Measurements from ENCODE around the gene HCFC1R1. TPM values are rescaled to one million over a fixed set of nuclear protein-coding genes. Genes with fewer than 3 reads are reported as not detected.

The HCFC1R1 gene
- total RNA-seq, 1 experiment from 2014 or later, result 60.0 TPM

DNA sequence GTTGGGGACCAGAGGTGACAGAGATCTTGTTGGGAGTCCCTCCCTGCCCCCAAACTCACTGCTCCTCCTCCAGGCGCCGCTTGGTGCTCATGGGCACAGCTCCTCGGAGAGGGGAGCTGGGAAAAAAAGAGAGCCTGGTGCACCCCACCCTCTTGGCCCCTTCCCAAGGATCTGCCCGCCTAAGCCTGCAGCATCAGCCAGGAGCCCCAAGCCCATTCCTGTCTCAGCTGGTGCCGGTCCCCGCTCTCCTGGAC, 400 bp downstream of the HCFC1R1 start:
- ChIA-PET POLR2A (interaction anchor here (0.7 to 8.2 kb wide), 11 partner anchors 8 to 868 kb away, joined by 3 to 188 read pairs (median 6); partner anchors contain the start of genes KREMEN2, TRAF7 and ZNF213), CTCF (interaction anchor here (1.1 to 6.1 kb wide), 5 partner anchors 8 to 19 kb away, joined by 3 to 39 read pairs (median 4); partner anchors contain the start of gene CLDN9), RAD21 (ENCODE audit: low non-redundant PET in 1 of 2, low total read pairs in 2 of 2, uncharacterized antibody in 2 of 2, unreplicated experiment in 2 of 2) (interaction anchor here in 1 of 2 experiments (1.0 kb wide), 1 partner anchor 20 kb away, joined by 3 read pairs; no protein-coding TSS in a partner anchor)
- no TSS peak for BruUV-seq (replicated peaks)
- DNase-seq (ENCODE audit: low read depth, low spot score), result peak; percentile 73
- Histone ChIP-seq H3K27me3 (ENCODE audit: insufficient read depth, low read length) (no peaks in the 10 kb centered on the region), H3K9me2 (ENCODE audit: insufficient read depth) (no peaks in the 10 kb centered on the region), H3K79me2 (ENCODE audit: insufficient read depth, low read length) (peaks cover 26% of the 10 kb centered on the region; the same call in 1 of the 2 replicates), H3K4me2 (ENCODE audit: low read length) (peak overlapping the region; percentile 86), H3K9ac (ENCODE audit: low read length) (peak overlapping the region; percentile 99), H3K4me3 (replicated peaks in 1 of 2; ENCODE audit: low read depth in 1 of 2, low read length in 2 of 2) (peak overlapping the region; percentile 94 to 95), H4K20me1 (ENCODE audit: insufficient read depth) (no peaks in the 10 kb centered on the region), H3K36me3 (ENCODE audit: control insufficient read depth in 1 of 2, insufficient read depth in 2 of 2, low read length in 2 of 2) (peaks cover 8 to 32% of the 10 kb centered on the region in 2 experiments; a peak in 2 of 4 replicates), H2AFZ (ENCODE audit: low read depth, low read length, poor library complexity, severe bottlenecking) (no peak overlapping the region), H3K27ac (ENCODE audit: low read depth, low read length) (peak overlapping the region; percentile 100), H3K4me1 (ENCODE audit: control insufficient read depth in 1 of 2, insufficient read depth in 2 of 2, low read length in 2 of 2) (peaks cover 26 to 64% of the 10 kb centered on the region in 2 experiments), H3K9me3 (ENCODE audit: control insufficient read depth in 1 of 2, insufficient read depth in 1 of 2, low read depth in 1 of 2, low read length in 2 of 2) (no peaks in the 10 kb centered on the region)
- intact Hi-C loops (cut with micrococcal nuclease), result loop anchor here (5.0 kb wide), 2 partner anchors 41 to 866 kb away; partner anchors contain the start of genes PKMYT1 and TRAF7
- no peak for TF ChIP-seq FOSL1 (IDR thresholded peaks at IDR 0.05; ENCODE audit: low read depth)
- no peak for TF ChIP-seq YY1 (IDR thresholded peaks at IDR 0.05; ENCODE audit: extremely low read depth, insufficient replicate concordance, low read depth, low read length)
- TF ChIP-seq RAD21 (IDR thresholded peaks at IDR 0.05; ENCODE audit: low read depth), result no peak
- no peak for TF ChIP-seq SIN3A (IDR thresholded peaks at IDR 0.05; ENCODE audit: low read depth)
- no peak for TF ChIP-seq EZH2 (IDR thresholded peaks at IDR 0.05)
- TF ChIP-seq CBX3 (IDR thresholded peaks at IDR 0.05; ENCODE audit: low read depth), result no peak
- TF ChIP-seq EGR1 (IDR thresholded peaks at IDR 0.05; ENCODE audit: low read depth), result no peak
- no peak for TF ChIP-seq CEBPB (IDR thresholded peaks at IDR 0.05; ENCODE audit: low read depth)
- ATAC-seq, result peak; percentile 23

- peak overlapping the region; percentile 99 for H3K9ac ChIP-seq (ENCODE audit: low read length)
- peak; percentile 0 for ATAC-seq
- intact Hi-C loops (cut with micrococcal nuclease), result loop anchor here (5.0 kb wide), 2 partner anchors 41 to 866 kb away; partner anchors contain the start of genes PKMYT1 and TRAF7
- TSS peak; percentile 53 for BruUV-seq (replicated peaks)
- H3K27ac ChIP-seq (ENCODE audit: low read depth, low read length), result peak overlapping the region; percentile 100
- no peak for DNase-seq (ENCODE audit: low read depth, low spot score)
- no peaks in the 10 kb centered on the region for H3K9me2 ChIP-seq (ENCODE audit: insufficient read depth)
- H2AFZ ChIP-seq (ENCODE audit: low read depth, low read length, poor library complexity, severe bottlenecking), result no peak overlapping the region
- H3K36me3 ChIP-seq (ENCODE audit: control insufficient read depth in 1 of 2, insufficient read depth in 2 of 2, low read length in 2 of 2), result peaks cover 8 to 32% of the 10 kb centered on the region in 2 experiments; a peak in 2 of 4 replicates
- H3K79me2 ChIP-seq (ENCODE audit: insufficient read depth, low read length), result peaks cover 26% of the 10 kb centered on the region; the same call in 1 of the 2 replicates
- H3K9me3 ChIP-seq (ENCODE audit: control insufficient read depth in 1 of 2, insufficient read depth in 1 of 2, low read depth in 1 of 2, low read length in 2 of 2), result no peaks in the 10 kb centered on the region
- no peaks in the 10 kb centered on the region for H4K20me1 ChIP-seq (ENCODE audit: insufficient read depth)
- CTCF ChIA-PET, result interaction anchor here (1.1 to 6.1 kb wide), 7 partner anchors 9 to 40 kb away, joined by 3 to 39 read pairs (median 5); partner anchors contain the start of gene CLDN9
- H3K4me3 ChIP-seq (replicated peaks in 1 of 2; ENCODE audit: low read depth in 1 of 2, low read length in 2 of 2), result peak overlapping the region; percentile 94 to 95
- RAD21 ChIA-PET (ENCODE audit: low non-redundant PET in 1 of 2, low total read pairs in 2 of 2, uncharacterized antibody in 2 of 2, unreplicated experiment in 2 of 2), result interaction anchor here in 1 of 2 experiments (1.0 kb wide), 1 partner anchor 19 kb away, joined by 3 read pairs; no protein-coding TSS in a partner anchor
- no peaks in the 10 kb centered on the region for H3K27me3 ChIP-seq (ENCODE audit: insufficient read depth, low read length)
- POLR2A ChIA-PET, result interaction anchor here (0.7 to 8.2 kb wide), 13 partner anchors 8 to 867 kb away, joined by 3 to 188 read pairs (median 5); partner anchors contain the start of genes KREMEN2, TRAF7 and ZNF213
- H3K4me1 ChIP-seq (ENCODE audit: control insufficient read depth in 1 of 2, insufficient read depth in 2 of 2, low read length in 2 of 2), result peaks cover 29 to 64% of the 10 kb centered on the region in 2 experiments
- TF ChIP-seq POLR2AphosphoS5 (IDR thresholded peaks at IDR 0.05; ENCODE audit: low read depth, low read length) (peak; percentile 89), ZNF274 (IDR thresholded peaks at IDR 0.05; ENCODE audit: low read depth, low read length) (no peak), FOSL1 (IDR thresholded peaks at IDR 0.05; ENCODE audit: low read depth) (no peak), ZBTB33 (IDR thresholded peaks at IDR 0.05; ENCODE audit: extremely low read depth, insufficient replicate concordance, low read length) (peak; percentile 10), EGR1 (IDR thresholded peaks at IDR 0.05; ENCODE audit: low read depth) (no peak), CBX3 (IDR thresholded peaks at IDR 0.05; ENCODE audit: low read depth) (no peak), RAD21 (IDR thresholded peaks at IDR 0.05; ENCODE audit: low read depth) (no peak)
- peak overlapping the region; percentile 86 for H3K4me2 ChIP-seq (ENCODE audit: low read length)
Observed at GRCh38 chr16:3022684-3023414, 893 bp downstream of the HCFC1R1 start.

Measured in HCT116 (cell line).